GM18502 (cell line): ENCODE results near the gene WNT7B.

Source experiments
- ATAC-seq: cut with Tn5 transposase; IDR thresholded peaks from one replicate; pipeline ENCODE4 v1.9.1; 2021; ENCODE audit warnings: mild to moderate bottlenecking; ENCODE audit not compliant: unreplicated experiment, poor library complexity

WNT7B gene

GRCh38 chr22:45933506-45934167 is 43.3 kb downstream of the WNT7B start:
- no peak for ATAC-seq

GRCh38 chr22:45932071-45932470 is 44.9 kb downstream of the WNT7B start:
- no peak for ATAC-seq

GRCh38 chr22:45931042-45931441 is 45.9 kb downstream of the WNT7B start:
- ATAC-seq, result no peak

GRCh38 chr22:45930324-45930723 is 46.6 kb downstream of the WNT7B start:
- ATAC-seq, result no peak

GRCh38 chr22:45929649-45930048 is 47.3 kb downstream of the WNT7B start:
- no peak for ATAC-seq

GRCh38 chr22:45928726-45929368 is 48.1 kb downstream of the WNT7B start:
- no peak for ATAC-seq

GRCh38 chr22:45927059-45927458 is 49.9 kb downstream of the WNT7B start:
- no peak for ATAC-seq

- ATAC-seq, result no peak
Observed at GRCh38 chr22:45926433-45926832, 50.5 kb downstream of the WNT7B start.

- no peak for ATAC-seq
Observed at GRCh38 chr22:45925811-45926351, 51.1 kb downstream of the WNT7B start.

- ATAC-seq, result no peak
Observed at GRCh38 chr22:45923835-45924234, 53.1 kb downstream of the WNT7B start.

GRCh38 chr22:45923212-45923611 is 53.8 kb downstream of the WNT7B start:
- ATAC-seq, result no peak

- ATAC-seq, result no peak
Observed at GRCh38 chr22:45922661-45923060, 54.3 kb downstream of the WNT7B start.

- no peak for ATAC-seq
Observed at GRCh38 chr22:45922256-45922655, 54.7 kb downstream of the WNT7B start.

GRCh38 chr22:45919504-45920286 is 57.3 kb downstream of the WNT7B start:
- ATAC-seq, result no peak

- ATAC-seq, result no peak
Observed at GRCh38 chr22:45918459-45919370, 58.2 kb downstream of the WNT7B start.

GRCh38 chr22:45917700-45918458 is 59.1 kb downstream of the WNT7B start:
- no peak for ATAC-seq

GRCh38 chr22:45917146-45917545 is 59.8 kb downstream of the WNT7B start:
- ATAC-seq, result no peak

- no peak for ATAC-seq
Observed at GRCh38 chr22:45916515-45916914, 60.4 kb downstream of the WNT7B start.

GRCh38 chr22:45915841-45916240 is 61.1 kb downstream of the WNT7B start:
- ATAC-seq, result no peak
